ENCODE results near the gene HRH2.

Gene HRH2

DNA sequence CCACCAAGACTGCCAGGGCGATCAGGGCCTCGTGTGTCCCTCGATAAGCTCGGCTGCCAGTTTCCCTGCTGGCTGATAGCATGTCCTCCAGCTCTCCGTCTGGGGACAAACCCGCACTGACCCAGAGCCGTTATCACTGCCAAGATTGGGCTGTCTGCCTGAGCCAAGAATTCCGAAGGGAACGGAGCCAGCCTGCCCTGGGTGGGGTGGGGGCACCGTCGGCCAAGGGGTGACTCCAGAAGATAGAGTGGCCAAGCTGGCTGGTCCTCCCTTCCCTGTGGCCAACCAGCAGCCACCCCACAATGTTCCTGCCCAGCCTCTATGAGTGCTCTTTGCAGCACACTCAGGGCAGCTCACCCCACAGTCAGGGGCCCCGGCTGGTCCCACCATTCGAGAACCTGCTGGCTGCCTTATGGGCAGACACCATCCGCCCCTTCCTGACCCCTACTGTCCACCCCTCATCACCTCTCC is 29.4 kb downstream of the HRH2 start:
- TF ChIP-seq, protein P1, sequence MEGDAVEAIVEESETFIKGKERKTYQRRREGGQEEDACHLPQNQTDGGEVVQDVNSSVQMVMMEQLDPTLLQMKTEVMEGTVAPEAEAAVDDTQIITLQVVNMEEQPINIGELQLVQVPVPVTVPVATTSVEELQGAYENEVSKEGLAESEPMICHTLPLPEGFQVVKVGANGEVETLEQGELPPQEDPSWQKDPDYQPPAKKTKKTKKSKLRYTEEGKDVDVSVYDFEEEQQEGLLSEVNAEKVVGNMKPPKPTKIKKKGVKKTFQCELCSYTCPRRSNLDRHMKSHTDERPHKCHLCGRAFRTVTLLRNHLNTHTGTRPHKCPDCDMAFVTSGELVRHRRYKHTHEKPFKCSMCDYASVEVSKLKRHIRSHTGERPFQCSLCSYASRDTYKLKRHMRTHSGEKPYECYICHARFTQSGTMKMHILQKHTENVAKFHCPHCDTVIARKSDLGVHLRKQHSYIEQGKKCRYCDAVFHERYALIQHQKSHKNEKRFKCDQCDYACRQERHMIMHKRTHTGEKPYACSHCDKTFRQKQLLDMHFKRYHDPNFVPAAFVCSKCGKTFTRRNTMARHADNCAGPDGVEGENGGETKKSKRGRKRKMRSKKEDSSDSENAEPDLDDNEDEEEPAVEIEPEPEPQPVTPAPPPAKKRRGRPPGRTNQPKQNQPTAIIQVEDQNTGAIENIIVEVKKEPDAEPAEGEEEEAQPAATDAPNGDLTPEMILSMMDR (IDR thresholded peaks at IDR 0.05; ENCODE audit: low read depth, low read length), result no peak
- H3K4me3 ChIP-seq (ENCODE audit: low read depth, low read length), result no peak overlapping the region

DNA sequence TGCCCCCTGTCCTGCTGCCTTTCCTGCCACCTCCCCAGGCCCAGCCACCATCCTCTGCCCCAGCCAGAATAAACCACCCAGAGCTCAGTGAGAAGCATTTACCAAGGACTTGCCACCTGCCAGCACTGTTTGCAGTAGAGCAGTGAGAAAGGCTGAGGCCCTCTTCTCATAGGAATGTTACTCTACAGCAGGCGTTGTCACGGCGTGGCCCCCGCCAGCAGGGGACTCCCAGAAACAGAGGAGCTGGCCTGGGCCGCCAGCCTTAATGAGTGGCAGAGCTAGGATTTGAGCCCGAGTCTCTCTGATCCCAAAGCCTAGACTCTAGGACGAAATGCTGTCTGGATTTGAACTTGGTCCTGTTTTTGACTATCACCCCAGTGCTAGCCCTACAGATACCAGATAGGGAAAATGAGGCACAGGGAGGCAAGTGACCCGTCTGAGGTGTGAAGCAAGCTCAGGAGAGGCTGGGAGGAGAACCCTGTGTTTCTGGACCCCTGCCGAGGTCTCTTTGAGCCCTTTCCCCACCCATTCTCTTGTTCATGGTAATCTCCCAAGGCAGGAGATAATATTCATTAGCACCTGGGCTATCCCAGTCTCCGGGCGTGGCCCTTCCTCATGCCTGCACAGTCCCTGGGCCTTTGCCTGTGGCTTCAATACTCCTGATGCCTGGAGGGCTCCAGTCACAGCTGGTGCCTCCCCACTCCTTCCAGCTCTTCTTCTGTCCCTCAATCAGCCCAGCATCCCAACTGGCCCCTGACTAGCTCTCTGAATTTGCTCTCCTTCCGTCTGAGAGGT is 30.7 kb downstream of the HRH2 start:
- TF ChIP-seq, protein P1 (IDR thresholded peaks at IDR 0.05; ENCODE audit: low read depth, low read length), result no peak
- no peak overlapping the region for H3K4me3 ChIP-seq (ENCODE audit: low read depth, low read length)

DNA sequence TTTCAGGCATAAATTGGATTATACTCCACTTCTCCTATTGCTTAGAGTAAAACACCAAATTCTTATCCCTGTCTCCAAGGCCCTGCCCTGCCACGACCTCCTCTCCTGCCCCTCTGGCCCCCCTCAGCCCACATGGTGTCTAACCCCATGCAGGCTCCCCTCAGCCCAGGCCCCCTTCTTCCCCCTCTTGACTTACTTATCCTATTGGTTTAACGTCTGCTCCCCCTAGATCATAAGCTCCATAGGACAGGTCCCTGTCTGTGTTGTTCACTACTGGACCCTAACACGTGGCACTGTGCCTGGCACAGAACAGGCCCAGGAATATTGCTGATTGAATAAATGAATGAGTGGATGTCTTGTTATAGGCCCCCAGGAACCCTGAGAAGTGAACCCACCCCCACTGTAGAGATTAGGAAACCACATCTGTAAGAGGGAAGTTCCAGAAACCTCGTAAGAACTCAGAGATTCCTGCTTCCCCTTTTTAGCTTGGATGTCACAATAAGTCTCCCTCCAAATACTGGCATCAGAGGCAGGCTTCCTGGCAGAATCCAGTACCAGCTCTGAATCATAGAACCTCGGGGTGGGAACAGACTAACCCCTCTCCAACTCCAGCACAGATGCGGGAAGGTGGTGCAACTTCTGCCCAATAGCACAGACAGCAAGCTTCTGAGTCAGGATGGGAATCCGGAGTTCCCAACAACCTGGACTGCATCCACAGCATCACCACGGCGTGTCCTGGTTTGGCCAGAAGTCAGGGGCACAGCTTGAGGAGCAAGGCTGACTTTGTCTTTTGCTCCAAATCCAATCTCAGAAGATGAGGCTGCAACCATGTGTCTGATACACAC is 31.5 kb downstream of the HRH2 start:
- TF ChIP-seq, protein P1 (IDR thresholded peaks at IDR 0.05; ENCODE audit: low read depth, low read length), result no peak
- H3K4me3 ChIP-seq (ENCODE audit: low read depth, low read length), result no peak overlapping the region

DNA sequence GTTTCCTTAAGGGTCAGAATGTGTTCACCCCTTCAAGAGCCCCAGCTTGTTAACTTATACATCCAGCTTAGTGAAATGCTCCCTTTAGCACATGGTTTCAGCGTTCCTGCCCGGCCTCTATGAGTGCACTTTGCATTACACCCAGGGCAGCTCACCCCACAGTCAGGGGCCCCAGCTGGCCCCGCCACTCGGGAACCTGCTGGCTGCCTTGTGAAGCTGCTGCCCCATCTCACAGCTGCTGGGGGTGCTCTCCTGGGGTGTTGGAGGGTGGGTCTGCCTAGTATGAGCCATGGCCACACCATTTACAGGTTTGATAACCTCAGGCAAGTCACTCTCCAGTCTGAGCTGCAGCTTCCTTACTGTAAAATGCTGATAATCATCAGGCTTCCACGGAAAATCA is 32.2 kb downstream of the HRH2 start:
- H3K4me3 ChIP-seq (ENCODE audit: low read depth, low read length), result no peak overlapping the region
- TF ChIP-seq, protein P1 (IDR thresholded peaks at IDR 0.05; ENCODE audit: low read depth, low read length), result no peak

DNA sequence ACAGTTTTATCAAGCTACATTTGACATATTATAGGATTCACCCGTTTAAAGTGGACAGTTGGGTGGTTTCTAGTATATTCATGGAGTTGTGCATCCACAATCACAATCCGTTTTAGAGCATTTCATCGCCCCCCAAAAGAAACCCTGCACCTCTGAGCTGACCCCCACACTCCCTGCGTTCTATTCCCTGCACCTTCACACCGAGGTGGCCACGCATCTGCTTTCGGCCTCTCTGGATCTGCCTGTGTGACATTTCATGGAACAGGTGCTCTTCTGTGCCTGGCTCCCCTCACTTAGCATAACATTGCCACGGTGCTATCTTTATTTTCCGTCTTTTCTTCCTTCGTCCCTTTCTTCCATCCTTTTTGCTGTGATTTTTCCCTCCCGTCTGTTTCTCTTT is 32.7 kb downstream of the HRH2 start:
- TF ChIP-seq, protein P1 (IDR thresholded peaks at IDR 0.05; ENCODE audit: low read depth, low read length), result no peak
- no peak overlapping the region for H3K4me3 ChIP-seq (ENCODE audit: low read depth, low read length)

DNA sequence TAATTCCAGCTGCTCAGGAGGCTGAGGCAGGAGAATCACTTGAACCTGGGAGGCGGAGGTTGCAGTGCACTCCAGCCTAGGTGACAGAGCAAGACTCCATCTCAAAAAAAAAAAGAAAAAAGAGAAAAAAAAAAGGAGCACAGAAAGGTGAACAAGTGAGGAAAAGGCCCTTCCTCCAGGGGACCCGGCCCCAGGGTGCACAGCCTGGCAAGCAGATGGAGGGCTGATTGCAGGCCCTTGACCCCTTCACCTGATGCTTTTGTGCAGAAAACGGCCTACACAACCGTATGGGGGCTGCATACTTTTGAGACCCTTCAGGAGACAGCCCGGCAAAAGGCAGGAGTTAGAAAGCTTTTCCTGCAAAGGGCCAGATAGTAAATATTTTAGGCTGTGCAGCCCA is 33.9 kb downstream of the HRH2 start:
- TF ChIP-seq, protein P1 (IDR thresholded peaks at IDR 0.05; ENCODE audit: low read depth, low read length), result no peak
- H3K4me3 ChIP-seq (ENCODE audit: low read depth, low read length), result no peak overlapping the region

Measured in WI38 (cell line).